HG03571 (cell line): ENCODE measurements around the gene IL27RA.
"Not testable (repeated sequence)": the region's sequence is repeated elsewhere in the genome, so short reads cannot be mapped to it uniquely, and the experiment has no call there.

Source experiments
- ATAC-seq: cut with Tn5 transposase; IDR thresholded peaks from one replicate; pipeline ENCODE4 v1.9.1; 2021; ENCODE audit not compliant: unreplicated experiment

The IL27RA gene

GRCh38 chr19:13998426-13998825, 33.1 kb upstream of the IL27RA start:
- ATAC-seq: no peak

- no peak for ATAC-seq
Measured at GRCh38 chr19:13999085-13999484, 32.5 kb upstream of the IL27RA start.

GRCh38 chr19:14000691-14001375, 30.7 kb upstream of the IL27RA start:
- ATAC-seq: no peak

GRCh38 chr19:14002571-14003250, 28.9 kb upstream of the IL27RA start:
- ATAC-seq: no peak

- no peak for ATAC-seq
Measured at GRCh38 chr19:14003251-14004055, 28.1 kb upstream of the IL27RA start.

GRCh38 chr19:14004619-14005348, 26.8 kb upstream of the IL27RA start:
- no peak for ATAC-seq

GRCh38 chr19:14005349-14006084, 26.0 kb upstream of the IL27RA start:
- ATAC-seq: peak; percentile 28

GRCh38 chr19:14006085-14006765, 25.3 kb upstream of the IL27RA start, which contains the start of gene RFX1:
RFX1 (minus strand) TSS chr19:14006320; CDS start chr19:13993843, 12,477 bp downstream.
- ATAC-seq: peak; percentile 66

- ATAC-seq: peak; percentile 31
Measured at GRCh38 chr19:14006766-14007562, 24.6 kb upstream of the IL27RA start.

- ATAC-seq: no peak
Measured at GRCh38 chr19:14012378-14012915, 19.1 kb upstream of the IL27RA start.

GRCh38 chr19:14015524-14016035, 16.0 kb upstream of the IL27RA start:
- ATAC-seq: peak; percentile 60

GRCh38 chr19:14019100-14019499, 12.5 kb upstream of the IL27RA start:
- no peak for ATAC-seq

GRCh38 chr19:14019739-14020138, 11.8 kb upstream of the IL27RA start:
- not testable (repeated sequence) for ATAC-seq

GRCh38 chr19:14021474-14021873, 10.1 kb upstream of the IL27RA start:
- ATAC-seq: no peak

GRCh38 chr19:14022469-14022868, 9.1 kb upstream of the IL27RA start:
- no peak for ATAC-seq

GRCh38 chr19:14023404-14024235, 7.9 kb upstream of the IL27RA start:
- no peak for ATAC-seq

GRCh38 chr19:14026652-14027192, 4.8 kb upstream of the IL27RA start:
- ATAC-seq: not testable (repeated sequence)
